C4-2B (cell line): ENCODE results near the gene CACNG7.

ENCODE experiments used
- CTCF ChIP-seq: fragments of 450-650 bp; conservative IDR thresholded peaks from 2 replicates; pipeline ENCODE4 v1.5.1; 2017; ENCODE audit warnings: mild to moderate bottlenecking
- ZFX ChIP-seq: fragments of 450-650 bp; IDR thresholded peaks from 2 replicates; pipeline ENCODE4 v1.6.1; 2017

DNA sequence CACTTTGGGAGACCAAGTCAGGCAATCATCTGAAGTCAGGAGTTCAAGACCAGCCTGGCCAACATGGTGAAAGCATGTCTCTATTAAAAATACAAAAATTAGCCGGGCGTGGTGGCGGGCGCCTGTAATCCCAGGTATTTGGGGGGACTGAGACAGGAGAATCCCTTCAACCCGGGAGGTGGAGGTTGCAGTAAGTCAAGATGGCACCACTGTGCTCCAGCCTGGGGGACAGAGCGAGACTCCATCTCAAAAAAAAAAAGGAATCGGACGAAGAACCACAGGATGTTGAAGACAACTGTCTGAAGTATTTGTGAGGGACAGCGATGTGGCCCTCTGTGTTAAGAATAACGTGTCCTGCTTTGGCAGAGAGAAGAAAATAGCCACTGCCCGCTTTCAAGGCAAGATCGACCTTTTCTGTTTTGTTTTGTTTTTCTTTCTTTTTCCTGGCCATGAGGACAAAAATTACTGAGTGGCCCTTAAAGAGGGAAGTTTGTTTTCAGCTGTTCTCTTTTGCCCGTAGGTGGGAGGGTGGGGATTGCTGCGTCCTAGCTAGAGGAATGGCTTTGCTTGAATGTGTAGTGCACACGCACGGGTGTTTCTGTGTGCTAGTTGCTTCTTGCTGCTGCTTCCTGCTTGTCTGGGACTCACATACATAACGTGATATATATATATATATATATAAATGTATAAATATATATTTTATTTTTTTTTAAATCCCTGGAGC, 33.3 kb upstream of the CACNG7 start:
- TF ChIP-seq CTCF (no peak), ZFX (no peak)
